ENCODE results near the gene NODAL.
A peak's percentile ranks its signal among the peaks of the same experiment; 100 is the strongest.

- peak; percentile 55 to 60 for TF ChIP-seq CTCF (conservative IDR thresholded peaks at IDR 0.05; ENCODE audit: low read depth in 2 of 2)
- no peak for TF ChIP-seq JUNB (IDR thresholded peaks at IDR 0.05; ENCODE audit: unreplicated experiment)
- TF ChIP-seq POLR2AphosphoS5 (IDR thresholded peaks at IDR 0.05; ENCODE audit: low read depth) = no peak
- no peak for TF ChIP-seq CREB1 (CRISPR knock-in tag; IDR thresholded peaks at IDR 0.05; ENCODE audit: low read depth)
- no peak for TF ChIP-seq ETS1 (IDR thresholded peaks at IDR 0.05)
- TF ChIP-seq EZH2 (IDR thresholded peaks at IDR 0.05; ENCODE audit: low read depth, unreplicated experiment) = no peak
Observed at GRCh38 chr10:70479165-70479581, 37.7 kb upstream of the NODAL start.

All from GM23338 (cell line).